ENCODE results near the gene ZNF446. TPM values are rescaled to one million over a fixed set of nuclear protein-coding genes. Genes with fewer than 3 reads are reported as not detected.

Gene ZNF446
- total RNA-seq, 2 donors from 2014 or later: 8.2 to 10.4 TPM

DNA sequence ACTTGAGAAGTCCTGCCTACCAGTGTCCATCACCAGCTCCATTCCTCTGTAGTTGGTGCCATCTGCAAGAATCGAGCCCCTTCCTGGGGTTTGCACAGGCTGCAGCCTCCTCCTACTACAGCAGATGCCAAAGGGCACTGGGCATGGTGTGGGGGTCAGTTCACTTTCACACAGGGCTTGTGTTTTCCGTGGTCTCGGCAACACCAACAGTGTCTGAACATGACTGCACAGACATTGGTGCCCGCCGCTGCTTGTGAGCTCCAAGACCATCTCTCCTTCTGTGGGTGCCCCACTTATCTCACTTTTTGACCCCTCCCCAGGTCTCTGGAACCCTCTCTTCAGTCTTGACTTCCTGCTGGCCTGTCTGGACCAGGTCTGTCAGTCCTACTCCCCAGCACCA is 15.2 kb downstream of the ZNF446 start:
- WGBS, 2 donors: 82 to 89% methylated on average over 5 of the region's 5 CpGs
- H3K4me1 ChIP-seq: no peaks in the 10 kb centered on the region
- H3K36me3 ChIP-seq (replicated peaks in 1 of 2; ENCODE audit: insufficient read depth in 1 of 2, low read depth in 2 of 2): no peaks in the 10 kb centered on the region
- ATAC-seq (no peak), DNase-seq (no peak)
- no peak overlapping the region for H3K4me3 ChIP-seq
- no peaks in the 10 kb centered on the region for H3K27me3 ChIP-seq
- no peak overlapping the region for H3K27ac ChIP-seq
- intact Hi-C loops (cut with DNase I): no loop called here
- TF ChIP-seq, protein P1, sequence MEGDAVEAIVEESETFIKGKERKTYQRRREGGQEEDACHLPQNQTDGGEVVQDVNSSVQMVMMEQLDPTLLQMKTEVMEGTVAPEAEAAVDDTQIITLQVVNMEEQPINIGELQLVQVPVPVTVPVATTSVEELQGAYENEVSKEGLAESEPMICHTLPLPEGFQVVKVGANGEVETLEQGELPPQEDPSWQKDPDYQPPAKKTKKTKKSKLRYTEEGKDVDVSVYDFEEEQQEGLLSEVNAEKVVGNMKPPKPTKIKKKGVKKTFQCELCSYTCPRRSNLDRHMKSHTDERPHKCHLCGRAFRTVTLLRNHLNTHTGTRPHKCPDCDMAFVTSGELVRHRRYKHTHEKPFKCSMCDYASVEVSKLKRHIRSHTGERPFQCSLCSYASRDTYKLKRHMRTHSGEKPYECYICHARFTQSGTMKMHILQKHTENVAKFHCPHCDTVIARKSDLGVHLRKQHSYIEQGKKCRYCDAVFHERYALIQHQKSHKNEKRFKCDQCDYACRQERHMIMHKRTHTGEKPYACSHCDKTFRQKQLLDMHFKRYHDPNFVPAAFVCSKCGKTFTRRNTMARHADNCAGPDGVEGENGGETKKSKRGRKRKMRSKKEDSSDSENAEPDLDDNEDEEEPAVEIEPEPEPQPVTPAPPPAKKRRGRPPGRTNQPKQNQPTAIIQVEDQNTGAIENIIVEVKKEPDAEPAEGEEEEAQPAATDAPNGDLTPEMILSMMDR (IDR thresholded peaks at IDR 0.05): no peak
- no peak for TF ChIP-seq POLR2A (IDR thresholded peaks at IDR 0.05)
- no peaks in the 10 kb centered on the region for H3K9me3 ChIP-seq

DNA sequence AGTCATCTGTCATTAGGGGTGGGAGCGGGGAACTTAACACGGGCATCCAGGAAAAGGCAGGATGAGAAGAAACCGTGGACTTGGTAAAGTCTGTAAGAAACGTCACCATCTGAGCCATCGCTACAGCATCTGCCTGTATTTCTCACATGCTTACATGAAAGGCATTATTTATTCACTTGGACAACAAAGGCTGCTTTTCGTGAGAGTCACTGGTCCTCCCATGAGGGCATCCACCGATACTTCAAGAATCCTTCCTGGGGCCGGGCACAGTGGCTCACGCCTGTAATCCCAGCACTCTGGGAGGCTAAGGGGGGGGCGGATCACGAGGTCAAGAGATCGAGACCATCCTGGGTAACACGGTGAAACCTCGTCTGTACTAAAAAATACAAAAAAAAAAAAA is 16.1 kb downstream of the ZNF446 start:
- WGBS, 2 donors: 81 to 87% methylated on average over 14 of the region's 14 CpGs
- no peak for TF ChIP-seq POLR2A (IDR thresholded peaks at IDR 0.05)
- TF ChIP-seq, protein P1 (IDR thresholded peaks at IDR 0.05): no peak
- H3K4me3 ChIP-seq: no peak overlapping the region
- ATAC-seq (no peak), DNase-seq (no peak)
- intact Hi-C loops (cut with DNase I): no loop called here
- H3K27ac ChIP-seq: no peak overlapping the region
- H3K27me3 ChIP-seq: no peaks in the 10 kb centered on the region
- H3K36me3 ChIP-seq (replicated peaks in 1 of 2; ENCODE audit: insufficient read depth in 1 of 2, low read depth in 2 of 2): no peaks in the 10 kb centered on the region
- H3K9me3 ChIP-seq: no peaks in the 10 kb centered on the region
- H3K4me1 ChIP-seq: no peaks in the 10 kb centered on the region

DNA sequence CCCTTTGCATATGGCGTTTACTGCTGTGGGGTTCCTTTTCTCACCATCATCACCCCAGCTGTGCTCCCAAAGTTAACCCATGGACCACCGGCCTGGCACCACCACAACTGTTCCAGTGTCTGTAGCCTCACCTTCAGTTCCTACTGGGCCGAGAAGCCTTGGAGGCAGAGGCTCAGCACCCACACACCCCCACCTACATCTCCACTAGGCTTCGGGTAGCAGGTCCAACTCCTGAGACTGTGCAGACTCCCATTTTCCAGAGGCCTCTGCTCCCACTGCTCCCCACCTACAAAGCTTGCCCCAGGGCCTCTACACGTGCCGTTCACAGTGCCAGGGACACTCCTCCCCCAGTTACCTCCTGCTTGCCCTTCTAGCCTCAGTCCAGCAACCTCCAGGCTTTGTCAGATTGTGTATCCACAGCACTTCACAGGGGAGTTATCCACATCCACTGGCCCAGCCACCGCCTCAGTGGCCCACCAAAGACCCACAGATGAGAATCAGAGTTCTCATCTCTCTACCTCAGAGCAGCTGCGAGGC is 21.6 kb downstream of the ZNF446 start:
- WGBS, 2 donors: 91 to 97% methylated on average over 4 to 8 of the region's 8 CpGs
- no peaks in the 10 kb centered on the region for H3K9me3 ChIP-seq
- ATAC-seq (no peak), DNase-seq (no peak)
- intact Hi-C loops (cut with DNase I): no loop called here
- no peak for TF ChIP-seq POLR2A (IDR thresholded peaks at IDR 0.05)
- TF ChIP-seq, protein P1 (IDR thresholded peaks at IDR 0.05): no peak
- H3K4me1 ChIP-seq: peaks cover 25% of the 10 kb centered on the region
- no peak overlapping the region for H3K27ac ChIP-seq
- H3K36me3 ChIP-seq (replicated peaks in 1 of 2; ENCODE audit: insufficient read depth in 1 of 2, low read depth in 2 of 2): no peaks in the 10 kb centered on the region
- no peaks in the 10 kb centered on the region for H3K27me3 ChIP-seq
- no peak overlapping the region for H3K4me3 ChIP-seq

DNA sequence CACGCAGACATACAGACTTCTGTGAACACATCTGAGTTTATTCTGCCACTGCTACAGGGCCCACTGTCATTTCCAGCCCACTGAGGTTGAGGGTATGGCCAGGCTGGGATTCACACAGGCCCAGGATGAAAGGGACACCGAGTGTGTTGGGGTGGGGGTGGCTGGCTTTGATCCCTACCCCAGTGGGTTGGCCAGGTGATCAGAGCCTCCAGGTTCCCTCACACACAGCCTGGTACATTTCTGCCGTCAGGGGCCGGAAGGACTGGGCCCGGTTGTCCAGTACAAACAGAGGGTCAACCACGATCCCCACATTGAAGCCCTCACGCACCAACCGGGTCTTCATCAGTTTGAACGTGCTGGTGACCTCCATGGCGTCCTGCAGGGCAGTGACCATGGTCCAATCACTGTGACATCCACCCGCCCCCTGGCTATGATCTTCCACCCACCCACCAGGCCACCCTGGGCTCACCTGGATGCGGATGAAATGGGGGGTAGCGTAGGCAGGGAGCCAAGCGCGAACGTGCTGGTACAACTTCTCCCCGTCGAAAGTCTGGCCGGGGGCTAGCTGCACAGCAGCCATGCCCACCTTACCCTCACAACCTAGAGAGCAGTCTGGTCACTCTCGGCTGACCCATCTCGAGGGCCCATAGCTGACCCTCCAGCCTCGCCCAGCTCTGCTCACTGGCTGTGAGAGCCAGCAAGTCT is 22.3 kb downstream of the ZNF446 start:
- WGBS, 2 donors: 52 to 60% methylated on average over 4 to 22 of the region's 22 CpGs
- Histone ChIP-seq H3K36me3 (replicated peaks in 1 of 2; ENCODE audit: insufficient read depth in 1 of 2, low read depth in 2 of 2) (no peaks in the 10 kb centered on the region), H3K27me3 (no peaks in the 10 kb centered on the region), H3K4me1 (peaks cover 25% of the 10 kb centered on the region), H3K9me3 (no peaks in the 10 kb centered on the region), H3K27ac (peak overlapping the region in 2 of 4 donors; percentile 74 to 84), H3K4me3 (peak overlapping the region in 1 of 2 donors; percentile 16)
- TF ChIP-seq POLR2A (IDR thresholded peaks at IDR 0.05): no peak
- TF ChIP-seq, protein P1 (IDR thresholded peaks at IDR 0.05): no peak
- DNase-seq (peak in 1 of 4 donors; percentile 45), ATAC-seq (no peak)
- intact Hi-C loops (cut with DNase I): no loop called here
